Fibroblast of skin of left quadriceps (primary cell): ENCODE results near the gene TMEM92.

Experiments used
- DNase-seq, 2 experiments: peaks; one replicate each; pipeline ENCODE4 v3.0.0-alpha.2; 2013; ENCODE audit warnings: low read depth in 2 of 2

The TMEM92 gene

GRCh38 chr17:50274142-50274896 lies at the start of gene TMEM92:
Gene TMEM92, plus strand, starts transcription at chr17:50274466. Its CDS starts 36 bp downstream, at chr17:50274502.
- no peak for DNase-seq

- DNase-seq, result no peak
These were observed 48.5 kb upstream of the TMEM92 start for GRCh38 chr17:50225701-50226240.

GRCh38 chr17:50234581-50234980 lies 39.7 kb upstream of the TMEM92 start:
- DNase-seq, result no peak

DNA sequence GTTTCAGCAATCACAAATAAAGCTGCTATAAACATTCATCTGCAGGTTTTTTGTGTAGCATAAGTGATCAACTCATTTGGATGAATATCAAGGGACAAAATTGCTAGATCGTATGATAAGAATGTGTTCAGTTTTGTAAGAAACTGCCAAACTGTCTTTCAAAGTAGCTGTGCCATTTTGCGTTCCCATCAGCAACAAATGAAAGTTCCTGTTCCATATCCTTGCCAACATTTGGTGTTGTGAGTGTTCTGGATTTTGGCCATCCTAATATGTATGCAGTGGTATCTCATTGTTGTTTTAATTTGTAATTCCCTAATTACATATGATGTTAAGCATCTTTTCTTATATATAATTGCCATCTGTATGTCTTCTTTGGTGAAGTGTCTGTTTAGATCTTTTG lies 36.4 kb upstream of the TMEM92 start:
- no peak for DNase-seq

GRCh38 chr17:50238601-50239280 lies 35.5 kb upstream of the TMEM92 start:
- DNase-seq, result no peak

DNA sequence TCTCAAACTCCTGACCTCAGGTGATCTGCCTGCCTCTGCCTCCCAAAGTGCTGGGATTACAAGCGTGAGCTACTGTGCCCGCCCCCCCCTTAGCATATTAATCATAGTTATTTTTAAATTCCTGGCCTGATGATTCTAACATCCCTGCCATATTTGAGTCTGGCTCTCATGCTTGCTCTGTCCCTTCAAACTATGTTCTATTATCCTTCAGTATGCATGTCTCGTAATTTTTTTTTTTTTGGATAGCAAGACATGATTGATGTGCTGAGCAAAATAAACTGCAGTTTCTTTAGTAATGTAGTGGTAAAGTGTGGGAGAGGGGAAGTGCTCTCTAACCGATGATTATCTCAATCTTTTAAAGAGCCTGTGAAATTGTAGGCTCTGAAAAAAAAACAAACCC lies 34.3 kb upstream of the TMEM92 start:
- DNase-seq, result no peak

DNA sequence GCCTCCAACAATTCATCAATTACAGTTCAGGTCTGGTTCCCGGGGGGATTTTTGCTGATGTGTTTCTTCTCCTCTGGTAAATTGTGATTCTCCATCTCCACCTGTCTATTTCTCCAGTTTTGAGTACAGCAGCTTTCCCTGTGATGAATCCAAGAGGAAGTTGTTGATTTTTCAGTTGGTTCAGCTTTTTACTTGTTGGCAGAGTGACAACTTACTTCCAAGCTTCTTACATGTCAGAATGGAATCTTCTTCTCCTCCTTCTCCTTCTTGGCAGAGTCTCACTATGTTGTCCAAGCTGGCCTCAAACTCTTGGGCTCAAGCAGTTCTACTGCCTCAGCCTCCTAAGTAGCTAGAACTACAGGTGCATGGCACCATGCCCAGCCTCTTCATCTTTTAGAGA lies 33.4 kb upstream of the TMEM92 start:
- no peak for DNase-seq

GRCh38 chr17:50241431-50241830 lies 32.8 kb upstream of the TMEM92 start:
- no peak for DNase-seq

GRCh38 chr17:50244771-50245170 lies 29.5 kb upstream of the TMEM92 start:
- DNase-seq, result no peak

- no peak for DNase-seq
These were observed 26.0 kb upstream of the TMEM92 start for GRCh38 chr17:50248255-50248654.

- no peak for DNase-seq
These were observed 21.5 kb upstream of the TMEM92 start for GRCh38 chr17:50252781-50253180.

GRCh38 chr17:50255766-50256635 lies 18.3 kb upstream of the TMEM92 start:
- no peak for DNase-seq

DNA sequence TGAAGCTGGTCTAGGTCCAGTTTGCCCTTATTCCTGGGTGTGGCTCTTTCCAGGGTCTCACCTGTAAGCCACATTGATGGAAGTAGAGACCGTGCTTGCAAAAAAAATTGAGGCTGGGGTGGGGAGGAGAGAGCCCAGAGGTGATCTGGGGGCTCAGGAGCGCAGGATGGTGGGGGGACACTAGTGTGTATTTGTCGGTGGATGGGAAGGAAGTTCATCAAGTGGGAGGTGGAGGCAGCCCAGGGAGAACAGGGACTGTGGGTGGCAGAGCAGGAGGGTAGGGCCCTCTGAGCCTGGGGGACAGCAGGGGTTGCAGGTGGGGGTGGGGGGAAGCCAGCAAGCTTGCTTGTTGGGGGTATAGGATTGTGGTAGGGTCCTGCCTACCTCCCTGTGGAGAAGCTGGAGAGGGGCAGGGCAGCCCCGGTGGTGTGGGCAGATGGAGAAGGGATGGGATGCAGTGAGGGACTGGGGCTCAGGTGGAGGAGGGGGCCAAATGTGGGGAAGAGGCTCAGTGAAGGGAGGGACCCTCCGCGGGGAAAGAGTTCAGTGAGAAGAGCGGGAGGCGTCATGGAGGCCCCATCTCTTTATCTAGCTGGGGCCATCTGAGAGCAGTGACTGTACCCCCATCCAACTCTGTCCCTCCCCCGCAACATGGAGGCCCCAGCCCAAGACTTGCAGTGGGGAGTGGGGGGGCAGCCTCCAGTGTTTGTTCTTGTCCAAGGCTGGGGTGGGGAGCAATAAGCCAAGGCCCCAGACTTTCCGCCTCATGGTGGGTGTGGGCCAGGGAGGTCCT lies 17.2 kb upstream of the TMEM92 start:
- DNase-seq, result no peak

- DNase-seq, result no peak
These were observed 16.5 kb upstream of the TMEM92 start for GRCh38 chr17:50257676-50258224.

DNA sequence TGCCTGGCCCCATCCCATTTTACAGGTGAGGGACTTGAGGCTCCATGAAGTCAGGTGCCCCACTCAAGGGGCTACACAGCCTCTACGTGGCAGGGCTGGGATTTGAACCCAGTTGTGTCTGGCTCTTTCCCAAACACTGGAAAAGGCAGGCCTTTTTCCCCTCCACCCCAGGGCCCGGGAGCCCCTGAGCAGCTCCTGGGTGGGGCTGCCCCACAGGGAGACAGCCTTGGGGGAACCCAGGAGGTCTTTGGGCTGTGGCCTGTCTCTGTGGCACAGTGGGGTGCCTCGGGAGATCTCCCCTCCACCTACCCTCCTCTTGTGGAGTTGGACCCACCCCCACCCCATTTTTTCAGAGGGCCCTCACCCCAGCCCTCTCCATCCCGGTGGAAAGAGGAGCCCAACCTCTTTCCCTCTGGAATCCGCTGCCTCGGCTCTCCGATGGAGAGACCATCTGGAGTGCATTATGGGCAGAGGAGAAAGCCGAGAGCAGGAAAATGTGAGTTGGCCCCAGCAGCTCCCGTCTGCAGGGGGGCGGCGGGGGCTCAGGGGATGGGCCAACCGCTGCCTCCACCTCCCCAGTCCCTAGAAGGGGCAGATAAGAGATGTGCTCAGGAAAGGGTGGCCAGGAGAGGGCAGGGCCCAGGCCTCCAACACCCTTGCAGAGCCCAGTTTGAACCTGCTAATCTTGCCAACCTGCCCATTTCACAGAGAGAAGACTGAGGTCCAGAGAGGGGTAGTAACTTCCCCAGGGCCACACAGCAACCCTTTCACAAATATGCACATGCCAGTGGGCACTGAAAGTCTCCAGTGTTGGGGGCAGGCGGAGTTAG lies 15.4 kb upstream of the TMEM92 start:
- peak; percentile 83 to 88 for DNase-seq

DNA sequence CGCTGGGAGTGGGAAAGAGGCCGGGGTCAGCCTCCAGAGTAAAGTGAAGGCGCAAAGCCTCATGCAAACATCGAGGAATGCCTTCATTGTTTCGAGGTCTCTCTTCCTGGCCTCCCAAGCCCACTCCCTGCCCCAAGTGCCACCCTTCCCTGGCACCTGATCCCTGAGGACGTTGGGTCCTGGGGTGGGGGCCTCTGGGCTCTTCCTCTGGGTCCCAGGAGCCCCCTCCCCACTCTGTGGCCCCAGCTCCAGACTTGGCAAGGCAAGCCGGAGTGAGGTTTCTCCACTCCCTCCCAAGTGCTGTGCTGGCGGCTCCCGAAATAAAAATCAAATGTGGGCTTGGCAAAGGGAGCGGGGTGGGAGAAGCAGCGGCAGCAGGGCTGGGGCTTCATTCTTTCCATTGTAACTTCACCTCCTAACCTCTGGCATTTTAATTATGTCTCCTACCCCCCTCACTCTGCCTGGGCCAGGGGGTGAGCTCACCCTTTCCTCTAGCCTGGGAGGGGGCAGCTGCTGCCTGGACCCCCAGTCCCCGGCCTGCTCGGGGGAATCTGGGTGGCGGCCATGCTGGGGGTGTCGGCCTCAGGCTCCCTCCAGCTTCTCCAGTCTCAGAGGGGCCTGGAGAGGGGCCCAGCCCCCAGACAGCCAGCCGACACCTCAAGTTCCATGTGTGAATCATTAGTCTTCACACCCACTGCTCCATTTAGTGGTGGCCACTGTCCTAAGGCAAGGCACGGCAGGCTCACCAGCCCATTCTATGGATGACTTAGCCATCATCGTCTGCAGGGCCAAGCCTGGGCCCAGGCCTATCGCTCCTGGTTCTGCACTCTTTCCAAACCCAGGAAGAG lies 14.6 kb upstream of the TMEM92 start:
- DNase-seq, result no peak

- DNase-seq, result no peak
These were observed 13.8 kb upstream of the TMEM92 start for GRCh38 chr17:50260501-50260911.

- no peak for DNase-seq
These were observed 13.0 kb upstream of the TMEM92 start for GRCh38 chr17:50261051-50261915.
